ENCODE data around the gene SFSWAP.

The SFSWAP gene

GRCh38 chr12:131785763-131786330, 75.0 kb downstream of the SFSWAP start:
- peaks cover 37% of the 10 kb centered on the region for H3K36me3 Mint-ChIP-seq (ENCODE audit: low read depth)

DNA sequence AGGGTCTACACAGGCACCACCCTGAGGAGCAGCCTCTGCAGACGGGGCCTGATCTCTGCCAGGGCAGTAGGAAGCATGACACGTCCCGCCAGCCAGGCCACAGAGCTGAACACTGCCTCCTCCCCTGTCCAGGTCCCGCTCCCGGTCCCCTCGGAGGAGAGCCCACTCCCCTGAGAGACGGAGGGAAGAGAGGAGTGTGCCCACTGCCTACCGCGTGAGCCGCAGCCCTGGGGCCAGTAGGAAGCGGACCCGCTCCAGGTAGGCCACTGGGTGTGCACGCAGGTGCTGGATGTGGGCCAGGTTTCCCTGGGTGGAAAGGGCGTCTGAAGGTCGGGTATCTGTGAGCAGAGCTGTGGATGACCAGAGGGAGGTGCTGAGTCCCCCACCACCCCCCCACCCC, 75.4 kb downstream of the SFSWAP start:
- Mint-ChIP-seq H3K36me3 (ENCODE audit: low read depth) (peaks cover 40% of the 10 kb centered on the region), H3K27ac (no peak overlapping the region)

More at GRCh38 chr12:131785763-131786330, 75.0 kb downstream of the SFSWAP start:
- ATAC-seq (no peak), DNase-seq (no peak)
- no peaks in the 10 kb centered on the region for H3K9me3 Mint-ChIP-seq
- peak overlapping the region; percentile 33 for H3K27ac Mint-ChIP-seq
- H3K4me1 Mint-ChIP-seq = peaks cover 10% of the 10 kb centered on the region
- no peak overlapping the region for H3K4me3 Mint-ChIP-seq
- H3K27me3 Mint-ChIP-seq = no peaks in the 10 kb centered on the region

DNA sequence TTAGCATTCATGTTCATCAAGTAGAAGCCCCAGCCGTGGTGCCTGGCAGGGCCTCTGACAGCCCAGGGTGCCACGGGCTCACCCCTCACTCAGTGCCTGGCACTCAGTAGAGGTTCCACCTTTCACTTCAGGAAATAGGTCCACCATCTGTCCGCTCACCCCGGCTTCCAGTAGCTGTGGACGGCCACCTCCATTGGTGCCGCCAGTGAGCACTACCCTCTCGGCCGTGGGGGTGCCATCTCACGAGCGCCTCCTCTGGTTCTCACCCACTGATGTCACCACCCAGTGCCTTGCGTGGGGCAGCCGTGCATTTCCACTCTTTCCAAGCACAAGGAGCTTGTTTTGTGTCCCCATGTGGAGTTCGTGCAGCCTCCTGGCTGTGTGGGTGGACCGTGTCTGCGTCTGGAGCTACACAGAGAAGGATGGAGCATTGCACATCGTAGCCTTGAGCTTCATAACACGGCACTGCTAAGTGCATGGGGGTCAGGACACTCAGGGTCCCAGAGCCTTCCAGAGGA, 76.3 kb downstream of the SFSWAP start:
- Mint-ChIP-seq H3K27ac (no peak overlapping the region), H3K4me1 (peaks cover 10% of the 10 kb centered on the region), H3K36me3 (ENCODE audit: low read depth) (peaks cover 39% of the 10 kb centered on the region), H3K4me3 (no peak overlapping the region), H3K27me3 (no peaks in the 10 kb centered on the region), H3K9me3 (no peaks in the 10 kb centered on the region)
- DNase-seq (no peak), ATAC-seq (no peak)

More for the DNA sequence above, 75.4 kb downstream of the SFSWAP start:
- Mint-ChIP-seq H3K9me3 (no peaks in the 10 kb centered on the region), H3K4me3 (no peak overlapping the region), H3K4me1 (peaks cover 10% of the 10 kb centered on the region), H3K27me3 (no peaks in the 10 kb centered on the region)
- no peak for DNase-seq
- ATAC-seq = no peak

DNA sequence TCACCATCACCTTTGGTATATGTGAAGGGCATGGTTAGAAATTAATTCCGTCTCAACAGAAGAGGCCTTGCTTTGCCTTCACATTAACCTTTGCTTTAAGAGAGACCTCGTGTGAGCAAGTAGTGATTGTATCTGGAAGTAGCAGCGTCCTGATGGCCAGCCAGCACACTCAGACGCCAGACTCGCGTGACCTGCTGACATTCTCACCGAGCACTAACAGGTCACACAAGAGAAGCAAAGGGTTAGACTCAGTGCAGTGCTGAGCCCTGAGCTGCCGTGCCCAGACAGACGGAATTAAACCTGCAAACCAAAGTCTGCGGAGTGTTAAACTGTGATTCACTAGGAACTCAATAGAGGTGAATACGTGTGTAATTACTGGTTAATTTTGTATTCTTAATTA, 77.2 kb downstream of the SFSWAP start:
- no peak overlapping the region for H3K4me3 Mint-ChIP-seq
- H3K36me3 Mint-ChIP-seq (ENCODE audit: low read depth) = peaks cover 39% of the 10 kb centered on the region
- no peak overlapping the region for H3K27ac Mint-ChIP-seq
- H3K4me1 Mint-ChIP-seq = peaks cover 10% of the 10 kb centered on the region
- ATAC-seq (no peak), DNase-seq (no peak)
- no peaks in the 10 kb centered on the region for H3K9me3 Mint-ChIP-seq
- H3K27me3 Mint-ChIP-seq = no peaks in the 10 kb centered on the region

GRCh38 chr12:131789638-131790037, 78.7 kb downstream of the SFSWAP start:
- H3K9me3 Mint-ChIP-seq = no peaks in the 10 kb centered on the region
- no peaks in the 10 kb centered on the region for H3K27me3 Mint-ChIP-seq
- ATAC-seq (no peak), DNase-seq (no peak)
- H3K27ac Mint-ChIP-seq = no peak overlapping the region
- peaks cover 48% of the 10 kb centered on the region for H3K36me3 Mint-ChIP-seq (ENCODE audit: low read depth)
- peaks cover 2% of the 10 kb centered on the region for H3K4me1 Mint-ChIP-seq
- no peak overlapping the region for H3K4me3 Mint-ChIP-seq

- no peak for ATAC-seq
- H3K36me3 Mint-ChIP-seq (ENCODE audit: low read depth) = peaks cover 44% of the 10 kb centered on the region
- no peak overlapping the region for H3K4me3 Mint-ChIP-seq
- H3K27me3 Mint-ChIP-seq = no peaks in the 10 kb centered on the region
- H3K9me3 Mint-ChIP-seq = no peaks in the 10 kb centered on the region
- H3K4me1 Mint-ChIP-seq = peaks cover 3% of the 10 kb centered on the region
- no peak overlapping the region for H3K27ac Mint-ChIP-seq
- DNase-seq = no peak
Measured at GRCh38 chr12:131793243-131794022, 82.5 kb downstream of the SFSWAP start.

- Mint-ChIP-seq H3K27ac (no peak overlapping the region), H3K4me1 (peaks cover 3% of the 10 kb centered on the region)
Measured at GRCh38 chr12:131794061-131794460, 83.2 kb downstream of the SFSWAP start.

GRCh38 chr12:131794573-131794972, 83.7 kb downstream of the SFSWAP start:
- H3K4me3 Mint-ChIP-seq = no peak overlapping the region
- no peak for ATAC-seq
- H3K27ac Mint-ChIP-seq = no peak overlapping the region
- no peak for DNase-seq
- H3K4me1 Mint-ChIP-seq = peaks cover 3% of the 10 kb centered on the region
- no peaks in the 10 kb centered on the region for H3K9me3 Mint-ChIP-seq
- H3K27me3 Mint-ChIP-seq = no peaks in the 10 kb centered on the region
- H3K36me3 Mint-ChIP-seq (ENCODE audit: low read depth) = peaks cover 48% of the 10 kb centered on the region

More at GRCh38 chr12:131794061-131794460, 83.2 kb downstream of the SFSWAP start:
- Mint-ChIP-seq H3K36me3 (ENCODE audit: low read depth) (peaks cover 47% of the 10 kb centered on the region), H3K27me3 (no peaks in the 10 kb centered on the region), H3K9me3 (no peaks in the 10 kb centered on the region), H3K4me3 (no peak overlapping the region)
- no peak for ATAC-seq
- no peak for DNase-seq

- Mint-ChIP-seq H3K27me3 (no peaks in the 10 kb centered on the region), H3K9me3 (no peaks in the 10 kb centered on the region), H3K27ac (no peak overlapping the region), H3K36me3 (ENCODE audit: low read depth) (peaks cover 48% of the 10 kb centered on the region), H3K4me3 (no peak overlapping the region), H3K4me1 (peaks cover 3% of the 10 kb centered on the region)
- DNase-seq (no peak), ATAC-seq (no peak)
Measured at GRCh38 chr12:131795064-131795463, 84.2 kb downstream of the SFSWAP start.

DNA sequence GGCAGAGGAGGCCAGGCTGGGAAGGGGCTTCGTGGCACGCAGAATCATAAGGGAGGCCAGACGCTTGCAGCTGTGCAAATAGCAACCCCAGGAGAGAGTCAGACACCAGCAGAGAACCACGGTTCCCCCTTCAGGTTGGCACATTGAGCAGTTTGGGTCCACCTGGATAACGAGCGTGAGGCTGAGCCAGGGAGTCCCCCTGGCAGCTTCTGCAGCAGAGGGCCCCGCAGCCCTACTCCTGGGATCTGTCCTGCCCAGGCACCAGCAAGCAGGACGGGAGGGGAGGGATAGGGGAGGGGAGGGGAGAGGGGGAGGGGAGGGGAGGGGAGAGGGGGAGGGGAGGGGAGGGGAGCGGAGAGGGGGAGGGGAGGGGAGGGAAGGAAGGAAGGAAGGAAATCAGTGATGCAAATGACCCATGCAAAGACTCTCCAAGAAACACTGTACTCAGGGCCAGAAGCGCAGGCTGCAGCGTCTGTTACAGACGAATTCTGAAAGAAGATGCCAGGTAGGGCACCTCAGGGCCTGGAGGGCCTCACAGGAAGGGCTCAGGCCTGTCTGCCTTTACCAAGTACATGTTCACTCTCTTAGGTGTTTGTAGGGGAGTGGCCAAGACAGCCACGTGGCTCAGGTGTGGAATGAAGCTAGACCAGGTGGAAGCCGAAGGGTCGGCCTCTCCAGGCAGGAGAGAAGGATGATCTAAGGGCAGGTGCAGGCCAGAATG, 85.0 kb downstream of the SFSWAP start:
- no peaks in the 10 kb centered on the region for H3K9me3 Mint-ChIP-seq
- H3K4me3 Mint-ChIP-seq = no peak overlapping the region
- peaks cover 4% of the 10 kb centered on the region for H3K4me1 Mint-ChIP-seq
- no peak overlapping the region for H3K27ac Mint-ChIP-seq
- no peaks in the 10 kb centered on the region for H3K27me3 Mint-ChIP-seq
- H3K36me3 Mint-ChIP-seq (ENCODE audit: low read depth) = peaks cover 48% of the 10 kb centered on the region
- ATAC-seq (no peak), DNase-seq (no peak)

GRCh38 chr12:131796411-131796736, 85.5 kb downstream of the SFSWAP start:
- Mint-ChIP-seq H3K27ac (no peak overlapping the region), H3K4me3 (no peak overlapping the region), H3K4me1 (peaks cover 4% of the 10 kb centered on the region), H3K36me3 (ENCODE audit: low read depth) (peaks cover 47% of the 10 kb centered on the region), H3K9me3 (no peaks in the 10 kb centered on the region), H3K27me3 (no peaks in the 10 kb centered on the region)
- ATAC-seq (no peak), DNase-seq (no peak)

- DNase-seq (no peak), ATAC-seq (no peak)
- H3K9me3 Mint-ChIP-seq = no peaks in the 10 kb centered on the region
- H3K4me3 Mint-ChIP-seq = no peak overlapping the region
- no peak overlapping the region for H3K27ac Mint-ChIP-seq
- H3K36me3 Mint-ChIP-seq (ENCODE audit: low read depth) = peaks cover 48% of the 10 kb centered on the region
- no peaks in the 10 kb centered on the region for H3K27me3 Mint-ChIP-seq
- H3K4me1 Mint-ChIP-seq = peaks cover 4% of the 10 kb centered on the region
Measured at GRCh38 chr12:131796754-131797587, 86.1 kb downstream of the SFSWAP start.

GRCh38 chr12:131797588-131797934, 86.7 kb downstream of the SFSWAP start:
- Mint-ChIP-seq H3K36me3 (ENCODE audit: low read depth) (peaks cover 48% of the 10 kb centered on the region), H3K27ac (no peak overlapping the region)

GRCh38 chr12:131799195-131799594, 88.3 kb downstream of the SFSWAP start:
- no peak overlapping the region for H3K27ac Mint-ChIP-seq
- H3K9me3 Mint-ChIP-seq = no peaks in the 10 kb centered on the region
- no peaks in the 10 kb centered on the region for H3K27me3 Mint-ChIP-seq
- peaks cover 4% of the 10 kb centered on the region for H3K4me1 Mint-ChIP-seq
- ATAC-seq (no peak), DNase-seq (no peak)
- H3K36me3 Mint-ChIP-seq (ENCODE audit: low read depth) = peaks cover 39% of the 10 kb centered on the region
- no peak overlapping the region for H3K4me3 Mint-ChIP-seq

More at GRCh38 chr12:131797588-131797934, 86.7 kb downstream of the SFSWAP start:
- ATAC-seq (no peak), DNase-seq (no peak)
- Mint-ChIP-seq H3K4me1 (peaks cover 4% of the 10 kb centered on the region), H3K9me3 (no peaks in the 10 kb centered on the region), H3K4me3 (no peak overlapping the region), H3K27me3 (no peaks in the 10 kb centered on the region)
